Ectodermal cell (in vitro differentiated cells): ENCODE data around the gene SLCO4A1.

ENCODE experiments used
- H3K27ac ChIP-seq: 2 replicates; pipeline ENCODE4 v1.7.0; 2013; ENCODE audit warnings: mild to moderate bottlenecking, low read depth, low read length; ENCODE audit not compliant: insufficient read depth, poor library complexity, severe bottlenecking
- H3K27me3 ChIP-seq: 2 replicates; pipeline ENCODE4 v1.7.0; 2013; ENCODE audit warnings: mild to moderate bottlenecking, low read length; ENCODE audit not compliant: insufficient read depth, control insufficient read depth, poor library complexity, severe bottlenecking
- H3K36me3 ChIP-seq: one replicate; pipeline ENCODE4 v1.7.0; 2013; ENCODE audit warnings: low read length; ENCODE audit not compliant: control insufficient read depth, insufficient read depth
- H3K4me1 ChIP-seq: one replicate; pipeline ENCODE4 v1.7.0; 2013; ENCODE audit warnings: low read length; ENCODE audit not compliant: control insufficient read depth, insufficient read depth
- H3K4me3 ChIP-seq: 2 replicates; pipeline ENCODE4 v1.7.0; 2013; ENCODE audit warnings: low read depth, low read length, control low read depth; ENCODE audit not compliant: insufficient read depth
- H3K9me3 ChIP-seq: 2 replicates; pipeline ENCODE4 v1.7.0; 2013; ENCODE audit warnings: mild to moderate bottlenecking, low read length, moderate library complexity; ENCODE audit not compliant: control insufficient read depth
- WGBS, 2 experiments: methylation state at CpG; one replicate each; pipeline ENCODE4 v1.1.7; 2013; ENCODE audit warnings: missing lambda C conversion rate in 2 of 2; 5-methylcytosine and 5-hydroxymethylcytosine counted together

The SLCO4A1 gene

GRCh38 chr20:62599216-62600110 lies 42.8 kb upstream of the SLCO4A1 start:
- H3K27me3 ChIP-seq, result peaks cover 4% of the 10 kb centered on the region
- no peak overlapping the region for H3K4me3 ChIP-seq
- peaks cover 9% of the 10 kb centered on the region for H3K4me1 ChIP-seq
- H3K9me3 ChIP-seq, result no peaks in the 10 kb centered on the region
- 92% methylated on average over 34 of the region's 34 CpGs for WGBS, 2 experiments
- H3K36me3 ChIP-seq, result no peaks in the 10 kb centered on the region
- no peak overlapping the region for H3K27ac ChIP-seq

DNA sequence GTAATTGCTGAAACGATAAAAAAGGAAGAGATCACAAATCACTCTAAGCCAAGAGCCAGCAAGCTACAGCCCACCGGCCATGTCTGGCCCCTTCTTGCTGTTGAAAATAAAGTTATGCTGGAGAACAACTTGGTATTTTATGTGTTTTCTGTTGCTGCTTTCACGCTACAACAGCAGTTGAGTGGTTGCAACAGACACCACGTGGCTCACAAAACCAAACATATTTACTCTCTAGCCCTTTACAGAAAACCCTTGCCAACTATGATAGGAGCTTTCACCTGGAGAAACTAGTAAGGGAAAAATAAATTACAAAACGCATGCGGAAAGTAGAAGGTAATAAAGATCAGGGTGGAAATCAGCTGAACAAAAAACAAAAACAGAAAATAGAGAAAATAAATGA lies 41.1 kb upstream of the SLCO4A1 start:
- H3K36me3 ChIP-seq, result no peaks in the 10 kb centered on the region
- H3K4me3 ChIP-seq, result no peak overlapping the region
- peaks cover 9% of the 10 kb centered on the region for H3K4me1 ChIP-seq
- H3K27ac ChIP-seq, result no peak overlapping the region
- WGBS, 2 experiments, result 94 to 95% methylated on average over 4 to 6 of the region's 6 CpGs
- no peaks in the 10 kb centered on the region for H3K9me3 ChIP-seq
- peaks cover 4% of the 10 kb centered on the region for H3K27me3 ChIP-seq

GRCh38 chr20:62601714-62602113 lies 40.6 kb upstream of the SLCO4A1 start:
- H3K9me3 ChIP-seq, result no peaks in the 10 kb centered on the region
- H3K27me3 ChIP-seq, result peaks cover 4% of the 10 kb centered on the region
- 87 to 95% methylated on average over 3 of the region's 3 CpGs for WGBS, 2 experiments
- peaks cover 9% of the 10 kb centered on the region for H3K4me1 ChIP-seq
- H3K4me3 ChIP-seq, result no peak overlapping the region
- H3K27ac ChIP-seq, result no peak overlapping the region
- no peaks in the 10 kb centered on the region for H3K36me3 ChIP-seq

GRCh38 chr20:62602550-62602949 lies 39.8 kb upstream of the SLCO4A1 start:
- Histone ChIP-seq H3K4me3 (no peak overlapping the region), H3K4me1 (peaks cover 9% of the 10 kb centered on the region), H3K27ac (no peak overlapping the region), H3K9me3 (no peaks in the 10 kb centered on the region), H3K36me3 (no peaks in the 10 kb centered on the region), H3K27me3 (no peaks in the 10 kb centered on the region)
- 91 to 92% methylated on average over 10 of the region's 10 CpGs for WGBS, 2 experiments

GRCh38 chr20:62603021-62603906 lies 39.0 kb upstream of the SLCO4A1 start:
- Histone ChIP-seq H3K27me3 (no peaks in the 10 kb centered on the region), H3K9me3 (no peaks in the 10 kb centered on the region), H3K4me3 (no peak overlapping the region), H3K36me3 (no peaks in the 10 kb centered on the region), H3K27ac (no peak overlapping the region), H3K4me1 (peaks cover 9% of the 10 kb centered on the region)
- WGBS, 2 experiments, result 87 to 88% methylated on average over 26 of the region's 26 CpGs

DNA sequence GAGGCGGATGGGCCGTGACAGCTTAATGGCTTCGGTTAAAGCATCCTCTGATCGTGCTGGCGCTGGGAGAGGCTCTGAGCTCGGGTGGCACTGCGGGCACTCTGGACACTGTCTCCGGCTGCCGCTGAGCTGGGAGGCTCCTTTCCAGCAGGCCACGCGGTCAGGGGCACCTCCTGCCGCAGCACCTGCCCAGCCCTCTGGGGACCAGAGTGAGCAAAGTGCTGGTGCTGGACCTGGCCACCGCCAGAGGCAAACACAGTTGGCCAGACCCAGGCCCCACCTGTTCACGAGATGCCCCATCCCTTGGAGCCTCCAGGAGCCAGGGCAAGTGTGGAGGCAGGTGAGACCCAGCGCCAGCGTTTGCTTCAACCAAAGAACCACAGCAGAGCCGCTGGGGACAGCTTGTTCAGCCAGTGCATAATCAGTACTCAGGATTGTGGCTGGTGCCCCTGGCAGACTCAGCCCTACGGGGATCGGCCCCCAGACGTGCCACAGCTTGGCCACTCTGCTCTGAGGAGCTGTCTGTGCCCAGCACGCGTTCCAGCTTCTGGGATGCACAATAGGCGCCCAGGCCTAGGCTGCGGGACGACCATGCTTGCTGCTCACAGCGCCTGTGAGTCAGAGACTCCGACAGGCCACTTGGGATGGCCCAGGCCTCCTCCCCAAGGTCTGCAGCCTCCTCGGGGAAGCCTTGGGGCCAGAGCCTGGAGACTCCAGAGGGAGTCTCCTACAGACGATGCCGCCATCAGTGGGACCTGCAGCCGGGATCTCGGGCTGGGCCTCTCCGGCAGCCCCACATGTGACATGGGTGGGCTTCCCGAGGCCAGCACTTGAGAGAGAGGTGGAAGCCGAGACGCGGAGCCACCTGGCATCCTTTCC lies 38.2 kb upstream of the SLCO4A1 start:
- Histone ChIP-seq H3K27me3 (no peaks in the 10 kb centered on the region), H3K4me1 (peaks cover 9% of the 10 kb centered on the region), H3K36me3 (no peaks in the 10 kb centered on the region), H3K9me3 (no peaks in the 10 kb centered on the region), H3K27ac (no peak overlapping the region), H3K4me3 (no peak overlapping the region)
- WGBS, 2 experiments, result 94% methylated on average over 37 of the region's 37 CpGs

DNA sequence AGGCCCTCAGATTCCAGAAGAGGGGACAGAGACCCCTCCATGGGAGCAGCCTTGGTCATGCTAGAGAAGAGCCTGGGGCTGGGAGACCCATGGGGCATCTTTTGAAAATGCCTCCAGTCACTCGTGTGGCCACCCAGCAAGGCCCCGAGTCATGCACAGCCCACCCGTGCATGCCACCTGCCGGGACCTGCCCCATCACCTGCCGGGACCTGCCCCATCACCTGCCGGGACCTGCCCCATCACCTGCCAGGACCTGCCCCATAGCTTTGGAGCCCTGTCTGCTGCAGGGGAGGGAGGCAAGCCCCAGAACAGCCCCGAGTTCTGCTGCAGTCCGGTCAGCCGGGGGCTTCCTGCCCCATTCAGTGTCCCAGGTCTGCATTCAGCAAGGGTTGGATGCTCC lies 37.5 kb upstream of the SLCO4A1 start:
- WGBS, 2 experiments, result 87 to 88% methylated on average over 9 of the region's 9 CpGs
- H3K4me1 ChIP-seq, result peaks cover 9% of the 10 kb centered on the region

GRCh38 chr20:62605236-62605943 lies 36.9 kb upstream of the SLCO4A1 start:
- Histone ChIP-seq H3K27me3 (no peaks in the 10 kb centered on the region), H3K27ac (no peak overlapping the region), H3K9me3 (no peaks in the 10 kb centered on the region), H3K36me3 (no peaks in the 10 kb centered on the region), H3K4me3 (no peak overlapping the region), H3K4me1 (peaks cover 9% of the 10 kb centered on the region)
- 92% methylated on average over 10 to 11 of the region's 11 CpGs for WGBS, 2 experiments

More for the DNA sequence above, 37.5 kb upstream of the SLCO4A1 start:
- Histone ChIP-seq H3K27ac (no peak overlapping the region), H3K9me3 (no peaks in the 10 kb centered on the region), H3K4me3 (no peak overlapping the region), H3K36me3 (no peaks in the 10 kb centered on the region), H3K27me3 (no peaks in the 10 kb centered on the region)

- Histone ChIP-seq H3K27ac (no peak overlapping the region), H3K4me1 (peaks cover 9% of the 10 kb centered on the region), H3K36me3 (no peaks in the 10 kb centered on the region), H3K27me3 (no peaks in the 10 kb centered on the region), H3K4me3 (no peak overlapping the region), H3K9me3 (no peaks in the 10 kb centered on the region)
- WGBS, 2 experiments, result 81 to 85% methylated on average over 6 of the region's 6 CpGs
These were observed 36.3 kb upstream of the SLCO4A1 start for GRCh38 chr20:62606016-62606415.
